OCI-LY1 (cell line): ENCODE data around the gene GRHL1.

Experiments used
- CTCF ChIP-seq: fragments of 200-600 bp; sonication (generic), shearing (Covaris generic); IDR thresholded peaks from 2 replicates; pipeline ENCODE4 v1.5.1; 2017; ENCODE audit warnings: mild to moderate bottlenecking, antibody characterized with exemption, low read length, moderate library complexity, mixed read lengths
- EZH2 ChIP-seq: fragments of 200-600 bp; sonication (generic), shearing (Covaris generic); IDR thresholded peaks from 2 replicates; pipeline ENCODE4 v1.8.0; 2017; ENCODE audit warnings: borderline replicate concordance, mixed run types, mild to moderate bottlenecking, antibody characterized with exemption, low read length, moderate library complexity, mixed read lengths

- TF ChIP-seq CTCF (no peak), EZH2 (no peak)
These were observed 50.1 kb downstream of the GRHL1 start for GRCh38 chr2:10001586-10001985.
